Stimulated activated CD8-positive, alpha-beta memory T cell treated with anti-CD3 and anti-CD28 coated beads, Interleukin-4, amount 100 ng/mL, for 24 hours (primary cell): Measurements from ENCODE around the gene SLC6A5.

Experiments
- DNase-seq: peaks from one replicate; pipeline ENCODE4 v3.0.0-alpha.2; 2020; ENCODE audit warnings: low read depth

The SLC6A5 gene

DNA sequence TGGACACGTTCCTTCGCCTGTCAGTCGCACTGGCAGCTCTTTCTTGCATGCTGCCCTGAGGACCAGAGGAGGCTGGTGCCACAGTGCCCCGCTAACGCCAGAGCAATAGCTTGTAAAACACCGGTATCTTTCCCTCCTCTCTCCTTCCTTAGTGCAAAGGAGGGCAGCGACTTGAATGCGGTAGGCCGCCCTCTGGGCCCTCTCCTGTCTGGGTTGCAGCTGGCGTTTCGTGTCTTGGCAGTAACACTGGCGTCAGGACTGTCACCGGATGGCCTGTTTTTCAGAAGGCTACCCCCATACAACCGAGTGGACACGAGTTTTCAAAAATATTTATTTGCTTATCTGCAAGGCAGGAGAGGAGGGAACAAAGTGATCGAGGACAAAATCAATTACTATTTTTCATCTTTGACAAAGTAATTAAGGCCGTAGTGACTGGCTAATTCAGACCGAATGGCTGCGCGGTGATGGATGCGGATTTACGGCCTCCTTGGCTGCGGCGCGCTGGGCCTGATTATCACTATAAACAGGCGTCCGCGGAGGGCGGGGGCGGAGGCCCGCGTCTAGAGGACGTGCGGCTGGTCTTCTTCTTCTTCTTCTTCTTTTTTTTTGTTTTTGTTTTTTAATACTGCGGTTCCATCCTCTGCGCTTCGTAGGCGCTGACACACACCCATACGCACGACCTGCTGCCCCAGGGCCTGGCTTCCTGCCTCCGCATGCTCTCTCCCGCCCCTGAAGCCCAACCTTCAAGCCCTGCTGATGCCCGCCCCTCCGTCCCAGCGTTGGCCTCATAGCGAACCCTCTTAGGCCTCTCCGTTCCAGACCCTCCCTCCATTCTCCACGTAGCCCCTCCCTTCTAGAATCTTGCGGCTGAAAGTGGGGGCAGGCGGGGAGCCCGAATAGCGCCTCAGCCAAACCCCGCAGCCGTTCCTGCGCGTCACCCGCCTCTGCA is 2.9 kb upstream of the SLC6A5 start:
- no peak for DNase-seq

GRCh38 chr11:20597154-20597679 is 2.2 kb upstream of the SLC6A5 start:
- DNase-seq, result no peak

GRCh38 chr11:20597680-20598484 is 1.5 kb upstream of the SLC6A5 start:
- no peak for DNase-seq

GRCh38 chr11:20598492-20598891 is 916 bp upstream of the SLC6A5 start:
- no peak for DNase-seq

DNA sequence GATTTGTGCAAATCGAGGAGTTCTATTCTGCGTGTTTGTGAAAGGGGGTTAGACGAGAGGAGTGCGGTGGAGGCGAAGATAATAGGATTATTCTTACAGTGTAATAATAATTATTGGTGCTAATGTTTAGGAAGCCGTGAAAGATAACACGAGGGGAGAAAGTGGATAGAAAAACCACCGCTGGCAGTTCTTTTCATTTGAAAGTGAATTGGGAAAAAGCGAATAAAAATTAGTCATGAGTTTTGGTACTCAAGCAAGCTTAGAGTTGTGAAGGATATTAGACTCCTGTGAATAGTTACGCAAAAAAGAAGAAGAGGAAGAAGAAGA is 575 bp downstream of the SLC6A5 start:
- DNase-seq, result no peak

GRCh38 chr11:20600551-20600950 is 1.1 kb downstream of the SLC6A5 start:
- DNase-seq, result no peak

DNA sequence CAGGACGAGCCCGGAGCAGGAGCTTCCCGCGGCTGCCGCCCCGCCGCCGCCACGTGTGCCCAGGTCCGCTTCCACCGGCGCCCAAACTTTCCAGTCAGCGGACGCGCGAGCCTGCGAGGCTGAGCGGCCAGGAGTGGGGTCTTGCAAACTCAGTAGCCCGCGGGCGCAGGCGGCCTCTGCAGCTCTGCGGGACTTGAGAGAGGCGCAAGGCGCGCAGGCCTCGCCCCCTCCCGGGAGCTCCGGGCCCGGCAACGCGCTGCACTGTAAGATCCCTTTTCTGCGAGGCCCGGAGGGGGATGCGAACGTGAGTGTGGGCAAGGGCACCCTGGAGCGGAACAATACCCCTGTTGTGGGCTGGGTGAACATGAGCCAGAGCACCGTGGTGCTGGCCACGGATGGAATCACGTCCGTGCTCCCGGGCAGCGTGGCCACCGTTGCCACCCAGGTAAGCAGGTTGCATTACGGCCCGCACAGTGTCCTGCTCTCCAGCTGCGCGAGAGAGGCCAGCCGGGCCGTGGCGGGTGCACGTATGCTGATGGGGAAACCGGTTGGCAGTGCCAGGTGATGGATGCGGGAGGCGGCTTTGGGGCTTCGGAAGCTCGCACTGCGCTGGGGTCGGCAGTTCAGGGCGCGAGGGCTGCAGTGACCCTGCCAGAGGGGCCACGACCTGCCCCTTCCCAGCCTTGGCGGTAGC is 2.0 kb downstream of the SLC6A5 start:
- DNase-seq, result no peak

DNA sequence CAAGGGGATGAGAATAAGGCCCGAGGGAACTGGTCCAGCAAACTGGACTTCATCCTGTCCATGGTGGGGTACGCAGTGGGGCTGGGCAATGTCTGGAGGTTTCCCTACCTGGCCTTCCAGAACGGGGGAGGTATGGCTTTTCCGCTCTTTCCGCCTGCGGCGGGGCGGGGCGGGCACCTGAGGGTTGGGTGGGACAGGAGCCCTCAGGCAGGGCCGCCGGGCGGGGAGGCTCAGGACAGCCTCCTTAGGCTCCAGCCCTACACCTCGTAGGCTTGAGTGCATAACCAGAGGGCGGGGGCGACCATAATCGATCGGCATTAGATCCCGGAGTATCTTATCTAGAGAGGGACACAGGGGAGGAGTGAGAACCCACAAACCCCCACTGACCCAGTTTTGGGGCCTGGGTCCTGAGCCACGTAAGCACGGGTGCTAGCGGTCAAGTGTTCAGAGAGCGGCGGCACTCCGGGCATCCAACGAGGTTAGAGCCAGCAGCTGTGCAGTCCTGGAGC is 4.9 kb downstream of the SLC6A5 start:
- no peak for DNase-seq

GRCh38 chr11:20604864-20605601 is 5.6 kb downstream of the SLC6A5 start:
- no peak for DNase-seq

GRCh38 chr11:20605602-20606091 is 6.2 kb downstream of the SLC6A5 start:
- no peak for DNase-seq

DNA sequence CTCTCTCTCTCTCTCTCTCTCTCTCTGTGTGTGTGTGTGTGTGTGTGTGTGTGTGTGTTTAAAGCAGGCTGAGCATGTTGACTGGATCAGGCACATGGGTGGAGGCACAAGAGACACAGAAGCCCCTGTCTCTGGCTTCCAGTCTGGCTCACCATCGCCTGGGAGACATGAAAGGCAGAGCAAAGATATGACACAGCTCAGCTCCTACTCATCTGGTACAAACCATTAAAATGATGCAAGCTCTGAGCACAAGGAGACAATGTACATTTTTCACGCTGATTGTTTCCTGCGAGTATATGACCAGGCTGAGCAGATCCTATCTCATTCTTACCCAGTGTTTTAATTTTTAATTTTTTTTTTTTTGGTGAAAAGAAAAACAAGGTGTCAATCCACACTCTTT is 9.5 kb downstream of the SLC6A5 start:
- DNase-seq, result no peak

- DNase-seq, result peak; percentile 45
Measured at GRCh38 chr11:20609727-20610707, 10.6 kb downstream of the SLC6A5 start.

DNA sequence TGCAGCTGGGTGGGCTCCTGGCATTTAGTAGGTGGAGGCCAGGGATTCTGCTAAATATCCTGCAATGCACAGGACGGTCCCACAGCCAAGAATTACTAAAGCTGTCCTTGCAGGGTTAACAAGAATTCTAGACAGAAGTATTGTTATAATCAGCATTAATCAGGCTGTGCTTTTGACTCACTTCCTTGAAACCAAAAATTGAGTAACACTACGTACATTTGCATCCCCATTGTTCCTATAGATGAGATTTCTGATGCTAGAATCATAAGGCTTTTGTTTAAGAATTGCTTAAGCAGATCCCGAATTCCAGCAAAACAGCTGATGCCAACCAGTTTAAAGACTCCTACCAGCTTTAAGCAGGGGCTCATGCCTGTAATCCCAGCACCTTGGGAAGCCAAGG is 11.4 kb downstream of the SLC6A5 start:
- no peak for DNase-seq

- DNase-seq, result no peak
Measured at GRCh38 chr11:20611445-20611844, 12.0 kb downstream of the SLC6A5 start.

DNA sequence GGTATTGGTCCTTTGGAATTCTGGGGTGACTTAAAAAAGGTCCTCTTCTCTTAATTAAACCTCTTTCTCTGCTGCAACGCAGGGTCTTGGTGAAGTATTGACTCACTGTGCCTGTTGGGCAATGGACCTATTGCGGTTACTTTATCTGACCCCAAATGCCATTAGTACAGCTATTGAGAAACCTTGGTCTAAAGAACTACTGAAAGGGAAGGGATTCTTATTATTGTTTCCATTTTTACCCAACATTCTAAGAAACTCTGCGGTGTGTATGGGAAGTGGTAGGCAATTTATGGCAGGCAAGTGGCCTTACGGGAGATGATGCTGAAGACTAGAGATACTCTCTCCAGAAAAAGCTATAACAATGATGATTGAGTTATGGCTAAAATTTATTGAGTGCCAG is 12.5 kb downstream of the SLC6A5 start:
- no peak for DNase-seq

GRCh38 chr11:20612416-20612815 is 13.0 kb downstream of the SLC6A5 start:
- no peak for DNase-seq

GRCh38 chr11:20616920-20617319 is 17.5 kb downstream of the SLC6A5 start:
- no peak for DNase-seq

- no peak for DNase-seq
Measured at GRCh38 chr11:20617346-20618005, 18.1 kb downstream of the SLC6A5 start.

DNA sequence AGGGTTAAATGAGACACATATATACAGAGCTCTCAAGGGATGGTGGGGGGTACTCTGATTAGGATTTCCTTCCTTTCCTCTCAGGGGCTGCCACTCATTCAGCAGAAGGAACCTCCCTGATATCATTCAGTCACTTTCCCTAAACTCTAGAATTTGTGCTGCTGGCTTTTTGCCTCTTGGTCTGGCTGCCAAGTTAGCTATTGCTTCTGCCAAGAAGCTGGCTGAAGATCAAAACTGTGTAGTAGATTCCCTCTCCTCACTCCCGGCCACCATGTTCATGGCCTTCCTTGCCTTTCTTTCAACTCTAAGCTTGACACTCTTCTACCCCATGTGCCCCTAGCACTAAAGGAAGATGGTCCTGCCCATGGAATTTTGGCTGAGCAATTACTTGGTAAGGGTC is 18.7 kb downstream of the SLC6A5 start:
- DNase-seq, result no peak

DNA sequence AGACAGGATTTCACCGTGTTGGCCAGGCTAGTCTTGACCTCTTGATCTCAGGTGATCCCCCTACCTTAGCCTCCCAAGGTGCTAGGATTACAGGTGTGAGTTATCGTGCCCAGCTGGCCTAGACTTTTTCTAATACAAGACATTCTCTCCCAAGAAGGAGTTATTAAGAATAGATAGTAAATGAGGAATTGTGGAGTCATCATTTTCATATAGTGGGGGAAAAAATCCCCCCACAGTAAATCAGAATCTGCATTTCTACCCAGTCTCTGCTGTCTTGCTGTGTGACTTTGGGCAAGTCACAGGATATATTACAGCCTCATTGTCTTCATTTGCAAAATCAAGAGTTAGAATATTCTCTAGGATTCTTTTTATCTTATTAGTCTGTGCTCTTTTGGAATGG is 21.6 kb downstream of the SLC6A5 start:
- no peak for DNase-seq
